ENCODE data around the gene HSPA12B.

DNA sequence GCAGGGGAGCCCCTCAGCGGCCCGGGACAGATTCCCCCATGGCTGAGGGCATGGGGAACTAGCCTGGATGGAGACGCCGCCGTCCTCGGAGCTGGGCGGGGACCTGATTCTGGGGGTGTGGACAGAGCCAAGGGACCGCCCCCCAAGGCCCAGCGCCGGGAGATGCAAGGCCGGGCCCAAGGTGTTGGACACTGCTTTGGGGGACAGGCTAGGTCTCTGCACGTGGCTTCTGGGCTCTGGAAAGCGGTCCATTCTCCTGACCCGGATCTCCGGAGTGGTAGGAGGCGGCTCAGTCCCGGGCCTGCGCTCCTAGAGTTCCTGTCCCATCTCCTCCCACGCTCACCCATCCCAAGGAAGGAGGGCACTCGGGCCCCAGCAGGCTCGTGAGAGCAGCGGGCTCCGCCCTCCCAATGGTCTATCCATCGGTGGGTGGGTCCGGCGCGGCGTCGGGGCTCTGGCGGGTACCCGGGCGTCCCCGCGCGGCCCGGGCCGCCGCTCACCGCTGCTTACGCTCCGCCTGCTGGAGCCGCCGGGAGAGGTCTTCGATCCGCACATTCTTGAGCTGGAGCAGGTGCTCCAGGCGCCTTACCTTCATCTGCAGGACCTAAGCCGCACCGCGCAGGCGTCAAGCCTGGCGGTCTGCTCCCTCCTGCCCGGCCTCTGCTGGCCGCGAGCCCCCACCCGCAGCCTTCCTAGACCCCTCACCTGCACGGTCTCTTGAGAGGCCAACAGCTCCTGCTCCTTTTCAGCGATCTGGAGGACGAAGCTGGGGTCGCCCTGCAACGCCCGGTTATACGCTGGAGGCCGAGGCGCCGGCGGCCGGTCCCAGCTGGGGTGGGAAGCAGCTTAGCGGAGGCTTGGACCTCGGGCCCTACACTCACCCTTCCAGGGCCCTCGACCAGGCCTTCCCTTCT, 45.5 kb downstream of the HSPA12B start:
- TF ChIP-seq, protein P1, sequence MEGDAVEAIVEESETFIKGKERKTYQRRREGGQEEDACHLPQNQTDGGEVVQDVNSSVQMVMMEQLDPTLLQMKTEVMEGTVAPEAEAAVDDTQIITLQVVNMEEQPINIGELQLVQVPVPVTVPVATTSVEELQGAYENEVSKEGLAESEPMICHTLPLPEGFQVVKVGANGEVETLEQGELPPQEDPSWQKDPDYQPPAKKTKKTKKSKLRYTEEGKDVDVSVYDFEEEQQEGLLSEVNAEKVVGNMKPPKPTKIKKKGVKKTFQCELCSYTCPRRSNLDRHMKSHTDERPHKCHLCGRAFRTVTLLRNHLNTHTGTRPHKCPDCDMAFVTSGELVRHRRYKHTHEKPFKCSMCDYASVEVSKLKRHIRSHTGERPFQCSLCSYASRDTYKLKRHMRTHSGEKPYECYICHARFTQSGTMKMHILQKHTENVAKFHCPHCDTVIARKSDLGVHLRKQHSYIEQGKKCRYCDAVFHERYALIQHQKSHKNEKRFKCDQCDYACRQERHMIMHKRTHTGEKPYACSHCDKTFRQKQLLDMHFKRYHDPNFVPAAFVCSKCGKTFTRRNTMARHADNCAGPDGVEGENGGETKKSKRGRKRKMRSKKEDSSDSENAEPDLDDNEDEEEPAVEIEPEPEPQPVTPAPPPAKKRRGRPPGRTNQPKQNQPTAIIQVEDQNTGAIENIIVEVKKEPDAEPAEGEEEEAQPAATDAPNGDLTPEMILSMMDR (IDR thresholded peaks at IDR 0.05), result peak in 2 of 6 experiments; percentile 16 to 22
- TF ChIP-seq POLR2A (IDR thresholded peaks at IDR 0.05), result no peak

All from upper lobe of left lung (tissue), 4 donors.